HPDE6-E6E7 (cell line): ENCODE measurements around the gene HOTAIR.

Experiments used
- DNase-seq: peaks from one replicate; pipeline ENCODE4 v3.0.0; 2011; ENCODE audit warnings: missing footprints; ENCODE audit errors: extremely low spot score

HOTAIR gene

DNA sequence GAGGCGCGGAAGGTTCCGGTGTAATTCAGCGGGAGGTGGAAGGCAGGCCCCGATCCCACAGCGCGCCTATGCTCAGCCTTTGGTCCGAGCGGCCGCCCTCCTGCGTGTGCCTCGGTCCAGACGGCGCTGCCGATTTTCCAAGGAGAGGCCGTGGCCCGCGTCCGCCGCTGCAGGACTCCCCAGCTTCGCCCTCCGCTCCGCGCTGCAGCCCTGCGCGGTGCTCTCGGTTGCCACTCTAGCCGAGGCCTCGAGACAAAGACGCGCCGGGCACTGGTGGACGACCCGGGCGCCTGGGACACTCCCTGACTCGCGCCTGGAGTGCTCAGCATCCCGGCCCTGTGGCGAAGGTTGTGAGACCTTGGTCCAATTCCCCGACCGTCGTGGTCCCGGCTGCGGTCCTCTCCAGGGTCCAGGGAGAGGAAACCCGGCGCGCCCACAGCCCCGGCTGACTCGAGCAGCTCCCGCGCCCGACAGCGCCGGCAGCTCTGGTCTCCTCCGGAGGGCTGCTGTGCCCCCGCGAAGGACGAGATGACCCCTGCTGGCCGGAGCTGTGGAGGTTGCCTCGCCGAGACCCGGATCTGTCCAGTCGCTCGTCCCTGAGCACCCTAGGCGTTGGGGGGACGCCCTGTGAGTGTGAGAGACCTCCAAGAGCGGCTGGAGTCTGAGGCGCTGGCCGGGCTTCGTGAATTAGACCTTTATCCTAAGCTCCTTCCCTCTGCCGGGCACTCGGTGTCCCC lies 13.6 kb downstream of the HOTAIR start:
- DNase-seq = no peak

DNA sequence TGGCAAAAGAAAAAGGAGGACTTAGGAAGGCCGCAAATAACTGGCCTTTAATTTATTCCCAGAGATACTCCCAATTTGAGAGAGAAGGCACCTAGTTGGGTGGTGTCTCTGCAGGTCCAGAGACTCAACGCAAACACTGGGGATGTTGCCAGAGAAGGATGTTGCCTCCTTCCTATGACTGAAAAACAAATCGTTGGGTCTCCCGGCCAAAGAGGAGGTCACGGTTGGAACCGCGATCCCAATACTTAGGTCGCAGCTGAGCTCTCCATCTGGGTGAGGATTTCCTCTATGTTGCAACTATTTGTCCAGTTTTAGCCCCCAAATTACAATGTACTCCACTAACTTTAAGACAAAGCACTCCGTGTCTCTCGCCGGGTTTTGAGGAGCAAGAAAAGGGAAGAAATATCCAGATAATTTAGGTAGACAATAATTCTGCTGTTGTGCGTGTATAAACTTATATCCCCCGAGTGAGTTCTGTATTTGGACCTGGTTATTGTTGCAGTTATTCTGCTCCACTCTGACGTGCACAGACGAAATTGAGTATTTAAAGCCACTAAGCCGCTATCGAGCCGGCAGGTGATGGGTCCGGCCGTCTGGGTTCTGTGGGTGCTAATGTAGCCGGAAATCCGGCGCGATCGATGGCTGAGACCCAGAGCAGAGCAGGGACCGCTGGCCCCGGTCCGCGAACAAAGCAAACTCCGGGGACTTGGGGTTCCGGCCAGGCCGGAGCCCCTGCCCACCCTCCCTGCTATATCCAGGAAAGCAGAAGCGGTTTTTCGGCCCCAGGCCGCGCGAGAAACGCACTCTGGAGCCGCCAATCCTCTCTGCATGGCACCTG lies 14.3 kb downstream of the HOTAIR start:
- DNase-seq = no peak

DNA sequence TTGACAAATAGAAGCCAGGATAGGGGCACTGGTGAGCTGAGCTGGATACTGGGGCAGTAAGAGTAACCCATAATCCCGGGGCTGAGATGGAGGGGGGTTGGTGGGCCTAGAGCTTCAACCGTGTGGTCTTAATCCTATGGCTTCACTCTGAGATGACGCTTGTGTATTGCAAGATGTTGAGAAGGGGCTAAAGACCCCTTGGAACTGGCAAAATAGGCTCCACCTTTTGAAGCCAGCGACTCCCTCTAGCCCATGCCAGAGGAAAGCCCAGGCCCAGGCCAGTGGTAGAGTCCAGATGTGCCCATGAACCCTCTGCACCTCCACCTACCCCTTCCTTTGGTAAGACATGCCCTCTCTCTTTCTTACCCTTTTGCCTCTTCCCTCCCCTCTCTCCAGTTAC lies 15.4 kb downstream of the HOTAIR start:
- no peak for DNase-seq

DNA sequence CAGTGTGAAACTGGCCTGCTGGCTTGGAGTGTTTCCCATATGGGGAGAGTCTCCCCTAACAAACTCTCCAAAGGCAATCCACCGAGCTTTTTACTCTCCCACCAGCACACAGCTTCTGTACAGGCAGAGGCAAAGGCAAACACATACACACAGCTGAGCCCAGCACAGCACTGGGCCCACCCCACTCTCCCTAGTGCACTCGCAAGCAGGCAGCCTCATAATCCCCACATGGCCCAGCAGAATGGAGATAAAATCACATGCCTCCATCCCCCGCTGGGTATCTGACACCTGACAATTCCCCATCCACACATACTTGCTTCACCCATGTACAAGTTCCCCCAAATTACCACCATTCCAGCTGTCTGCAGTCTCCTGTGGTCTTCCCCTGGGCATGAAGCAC lies 16.6 kb downstream of the HOTAIR start:
- no peak for DNase-seq

DNA sequence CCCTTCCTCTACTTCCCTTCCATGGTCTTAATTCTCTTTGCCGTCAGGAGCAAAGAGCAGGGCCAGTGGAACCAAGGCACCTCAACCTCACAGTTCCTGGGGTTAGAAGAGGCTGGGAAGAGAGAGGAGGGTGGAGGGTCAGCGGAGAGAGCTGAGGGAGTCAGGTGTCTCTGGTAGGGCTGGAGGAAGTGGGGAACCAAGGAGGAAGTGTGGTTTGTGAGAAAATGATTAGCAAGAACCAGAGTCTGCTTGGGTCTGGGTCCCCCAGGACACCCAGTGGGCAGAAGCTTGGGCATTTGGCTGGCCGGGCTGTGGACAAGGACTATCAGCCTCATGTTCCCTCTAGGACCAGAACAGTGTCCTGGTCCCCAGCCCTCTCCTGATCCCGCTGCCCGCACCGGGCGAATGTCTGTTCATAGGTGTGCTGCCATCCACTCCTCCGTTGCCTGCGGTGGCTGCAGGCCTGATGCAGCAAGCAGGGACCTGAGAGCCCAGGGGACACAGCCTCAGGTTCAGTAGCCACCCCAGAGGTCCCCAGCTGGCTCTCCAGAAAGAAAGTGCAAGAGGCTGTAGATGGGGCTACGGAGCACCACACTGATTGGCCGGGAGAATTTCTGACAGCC lies 17.7 kb downstream of the HOTAIR start:
- DNase-seq = no peak

DNA sequence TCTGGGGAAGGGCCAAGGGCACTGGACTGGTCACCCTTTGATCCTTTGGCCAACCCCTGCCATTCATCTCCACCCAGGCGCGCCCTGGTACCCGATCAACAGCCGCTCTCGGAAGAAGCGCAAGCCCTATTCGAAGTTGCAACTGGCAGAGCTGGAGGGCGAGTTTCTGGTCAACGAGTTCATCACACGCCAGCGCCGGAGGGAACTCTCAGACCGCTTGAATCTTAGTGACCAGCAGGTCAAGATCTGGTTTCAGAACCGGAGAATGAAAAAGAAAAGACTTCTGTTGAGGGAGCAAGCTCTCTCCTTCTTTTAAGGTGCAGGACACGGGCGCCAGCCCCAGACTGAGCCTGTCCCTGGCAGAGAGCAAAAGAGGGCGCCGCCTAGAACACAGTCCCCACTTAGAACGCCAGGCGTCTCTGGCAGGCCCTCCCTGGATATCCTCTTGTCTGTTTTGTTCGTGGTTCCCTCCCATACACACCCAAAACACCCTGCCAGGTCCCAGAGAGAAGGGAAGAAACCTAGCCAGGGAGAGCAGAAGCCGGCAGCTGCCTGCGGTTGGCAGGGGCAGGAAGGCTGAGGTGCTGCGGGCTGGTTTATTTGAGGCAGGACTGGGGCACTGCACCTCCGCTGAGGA lies 18.4 kb downstream of the HOTAIR start:
- DNase-seq = no peak

DNA sequence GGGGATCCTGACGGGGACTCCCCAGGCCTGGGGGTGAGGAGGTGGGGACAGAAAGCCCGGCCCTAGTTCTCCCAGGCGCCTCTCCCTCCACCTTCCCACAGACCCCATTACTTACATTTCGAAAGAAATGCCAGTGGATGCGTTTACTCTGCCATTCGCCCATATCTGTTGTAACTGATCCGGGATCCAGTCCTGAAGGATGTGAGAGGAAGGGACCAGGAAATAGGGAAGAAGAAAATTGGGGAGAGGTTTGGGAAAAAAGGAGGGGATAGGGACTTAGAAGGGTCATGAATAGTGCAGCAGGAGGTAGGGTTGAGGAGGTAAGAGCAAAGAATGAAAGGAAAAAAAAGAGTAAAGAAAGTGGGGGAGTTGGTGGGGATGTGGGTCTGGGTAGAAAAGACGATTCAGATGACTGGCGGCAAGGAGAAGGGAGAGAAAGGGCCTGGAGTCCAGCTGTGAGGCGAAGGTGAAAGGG lies 18.9 kb downstream of the HOTAIR start:
- no peak for DNase-seq

DNA sequence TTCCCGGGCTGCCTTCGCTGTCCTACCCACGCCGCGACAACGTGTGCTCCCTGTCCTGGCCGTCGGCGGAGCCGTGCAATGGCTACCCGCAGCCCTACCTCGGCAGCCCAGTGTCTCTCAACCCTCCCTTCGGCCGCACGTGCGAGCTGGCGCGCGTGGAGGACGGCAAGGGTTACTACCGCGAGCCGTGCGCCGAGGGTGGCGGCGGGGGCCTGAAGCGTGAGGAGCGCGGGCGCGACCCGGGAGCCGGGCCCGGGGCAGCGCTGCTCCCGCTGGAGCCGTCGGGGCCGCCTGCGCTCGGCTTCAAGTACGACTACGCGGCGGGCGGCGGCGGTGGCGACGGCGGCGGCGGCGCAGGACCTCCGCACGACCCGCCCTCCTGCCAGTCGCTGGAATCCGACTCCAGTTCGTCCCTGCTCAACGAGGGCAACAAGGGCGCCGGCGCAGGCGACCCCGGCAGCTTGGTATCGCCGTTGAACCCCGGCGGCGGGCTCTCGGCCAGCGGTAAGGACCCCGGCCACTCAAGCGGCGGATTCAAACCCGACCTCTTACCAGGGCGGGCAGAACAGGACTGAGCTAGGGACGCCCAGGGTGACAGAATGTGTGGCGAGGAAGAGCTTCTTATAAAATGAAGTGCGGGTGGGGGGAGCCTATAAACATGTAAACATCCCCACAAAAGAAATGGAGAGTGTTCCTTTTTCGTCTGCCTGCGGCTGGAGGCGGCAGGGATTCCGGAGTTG lies 19.5 kb downstream of the HOTAIR start:
- no peak for DNase-seq

DNA sequence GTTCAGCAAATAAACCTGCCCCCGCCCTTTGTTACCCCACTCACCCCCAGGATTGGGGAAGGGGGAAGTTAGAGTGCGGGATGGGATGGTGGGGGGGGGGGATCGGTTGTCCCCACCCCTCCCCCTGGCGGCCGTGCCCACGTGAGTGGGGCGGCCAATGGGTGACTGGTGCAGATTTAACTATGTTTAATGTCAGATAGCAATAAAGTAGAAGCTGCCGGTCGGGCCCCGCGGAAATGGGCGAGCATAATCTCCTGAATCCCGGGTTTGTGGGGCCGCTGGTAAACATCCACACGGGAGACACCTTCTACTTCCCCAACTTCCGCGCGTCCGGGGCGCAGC lies 20.1 kb downstream of the HOTAIR start, which contains the start of gene HOXC12:
TSS of gene HOXC12 (plus strand) at position 210 of the 342 bp plus-strand sequence. CDS start at position 237, 27 bp downstream.
- no peak for DNase-seq

DNA sequence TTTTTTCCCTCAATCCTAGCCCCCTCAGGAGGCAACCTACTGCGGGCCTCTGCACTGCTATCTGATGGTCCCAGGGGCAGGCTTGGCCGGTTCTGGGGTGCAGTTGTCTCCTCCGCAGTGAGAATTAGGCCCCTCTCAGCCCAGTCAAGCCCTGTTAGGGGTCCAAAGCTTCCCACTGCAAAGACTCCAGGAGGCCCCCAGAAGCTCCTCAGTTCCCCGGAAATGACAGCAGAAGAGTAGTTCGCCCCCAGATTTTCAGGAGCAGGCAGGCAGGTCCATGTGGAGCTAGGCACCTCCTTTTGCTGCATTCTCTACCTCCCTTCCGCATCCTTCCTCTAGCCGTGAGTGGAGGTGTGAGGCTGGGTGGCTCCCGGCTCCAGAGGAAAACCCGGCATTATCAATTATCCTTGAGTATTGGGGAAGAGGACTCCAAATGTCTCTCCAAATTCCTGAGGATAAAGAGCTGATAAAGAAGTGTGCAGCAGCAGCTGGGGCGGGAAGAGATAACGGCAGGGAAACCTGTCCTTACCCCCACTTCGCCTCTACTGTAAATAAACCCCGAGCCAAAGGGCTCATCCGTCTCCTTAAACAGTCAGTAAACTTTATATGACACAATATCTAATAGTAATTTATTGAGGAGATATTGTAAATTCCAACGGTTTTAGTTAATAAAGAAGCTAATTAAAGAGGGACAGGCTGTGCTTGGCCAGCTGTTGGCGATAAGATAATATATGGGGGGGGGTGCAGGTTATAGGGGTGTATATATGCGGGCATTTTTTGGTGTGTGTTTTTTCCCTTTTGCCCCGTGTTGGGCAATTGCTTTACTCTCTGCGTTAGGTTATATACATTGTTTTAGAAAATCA lies 20.7 kb downstream of the HOTAIR start:
- no peak for DNase-seq

DNA sequence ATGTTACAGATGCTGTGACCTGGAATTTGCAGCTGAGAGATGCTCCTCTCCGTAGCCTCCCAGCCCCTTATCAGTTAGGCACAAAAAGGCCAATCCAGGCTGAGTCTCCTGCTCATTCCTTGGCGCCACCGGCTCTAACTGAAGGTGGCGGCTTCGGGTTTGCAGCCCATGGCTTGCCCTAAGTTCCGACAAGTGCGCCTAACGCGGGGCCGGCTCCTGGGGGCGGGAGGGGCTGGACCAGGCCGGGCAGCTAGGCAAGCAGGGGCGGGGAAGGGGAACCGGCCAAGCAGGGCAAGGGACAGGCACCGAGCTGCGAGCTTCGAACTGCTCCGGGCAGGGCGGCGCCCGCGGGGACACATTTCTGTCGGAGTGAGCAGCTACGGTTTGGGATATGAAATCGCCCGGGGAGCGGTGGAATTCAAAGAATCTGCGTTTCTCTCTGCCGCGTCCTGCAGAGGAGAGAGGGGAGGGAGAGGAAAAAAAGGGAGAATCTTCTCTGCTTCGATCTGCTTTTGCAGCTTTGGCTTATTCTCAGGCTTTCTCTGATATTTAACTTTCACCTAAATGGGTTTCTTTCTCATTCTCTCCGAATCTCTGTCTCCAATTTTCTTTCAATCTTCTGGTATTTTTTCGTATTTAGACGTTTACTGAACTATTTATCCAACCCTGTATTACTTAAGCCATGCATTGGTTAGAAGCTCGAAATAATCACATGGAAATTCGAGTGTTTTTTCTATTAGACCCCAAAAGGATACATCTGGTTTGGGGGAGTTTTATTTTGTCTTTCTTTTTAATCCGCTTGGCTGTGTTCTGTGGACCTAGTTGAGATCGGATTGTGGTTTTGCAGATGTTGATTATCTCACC lies 21.7 kb downstream of the HOTAIR start:
- DNase-seq = no peak

DNA sequence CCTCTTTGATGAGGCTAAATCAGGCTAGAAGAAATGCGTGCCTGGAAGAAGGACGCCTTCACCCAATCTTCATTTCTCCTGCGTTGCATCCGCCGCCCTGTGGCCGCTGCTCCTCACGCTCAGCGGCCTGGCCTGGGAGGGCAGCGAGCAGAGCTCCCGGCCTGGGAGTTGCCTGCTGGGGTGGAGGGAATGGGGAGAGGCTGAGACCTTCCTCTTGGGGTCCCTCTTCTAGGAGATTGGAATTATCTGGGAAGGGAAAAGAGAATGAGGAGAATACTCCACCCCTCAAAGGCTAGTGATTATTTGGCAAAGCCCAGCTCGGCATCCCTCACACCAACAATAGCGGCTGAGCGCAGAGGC lies 22.4 kb downstream of the HOTAIR start:
- DNase-seq = no peak

DNA sequence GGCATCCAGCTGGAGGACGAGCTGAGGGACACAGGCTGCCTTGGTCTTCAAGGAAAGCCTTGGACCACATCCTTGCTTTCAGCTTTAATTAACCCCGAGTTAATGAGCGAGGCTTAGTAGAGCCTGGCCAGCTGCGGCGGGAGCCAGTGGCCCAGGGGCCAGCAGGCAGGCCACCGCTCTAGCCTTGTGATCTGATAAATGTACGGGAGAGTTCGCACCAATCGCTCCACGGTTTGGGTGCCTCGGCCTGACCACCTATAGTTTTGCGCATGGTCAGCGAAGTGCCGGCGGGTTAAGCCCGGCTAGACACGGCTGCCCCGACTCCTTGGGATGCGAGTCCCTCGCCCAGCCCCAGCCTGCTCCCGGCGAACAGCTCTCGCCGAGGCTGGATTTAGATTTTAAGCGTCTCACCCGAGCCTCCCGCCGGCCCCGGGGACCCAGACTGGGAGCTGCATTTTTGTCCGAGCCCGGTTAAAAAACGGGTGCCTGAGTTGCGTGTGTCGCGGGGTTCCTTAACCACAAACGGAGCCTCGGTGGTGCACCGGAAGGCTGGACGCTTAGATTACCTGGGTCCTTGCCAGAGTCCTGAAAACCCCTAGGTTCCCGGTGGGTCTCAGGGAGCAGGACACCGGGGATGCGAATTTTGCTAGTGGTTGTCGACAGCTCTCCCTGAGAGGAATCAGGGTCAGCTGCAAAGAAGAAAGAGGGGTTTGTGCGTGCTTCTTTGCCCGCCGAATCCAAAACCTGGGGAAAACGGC lies 23.0 kb downstream of the HOTAIR start:
- DNase-seq = no peak

DNA sequence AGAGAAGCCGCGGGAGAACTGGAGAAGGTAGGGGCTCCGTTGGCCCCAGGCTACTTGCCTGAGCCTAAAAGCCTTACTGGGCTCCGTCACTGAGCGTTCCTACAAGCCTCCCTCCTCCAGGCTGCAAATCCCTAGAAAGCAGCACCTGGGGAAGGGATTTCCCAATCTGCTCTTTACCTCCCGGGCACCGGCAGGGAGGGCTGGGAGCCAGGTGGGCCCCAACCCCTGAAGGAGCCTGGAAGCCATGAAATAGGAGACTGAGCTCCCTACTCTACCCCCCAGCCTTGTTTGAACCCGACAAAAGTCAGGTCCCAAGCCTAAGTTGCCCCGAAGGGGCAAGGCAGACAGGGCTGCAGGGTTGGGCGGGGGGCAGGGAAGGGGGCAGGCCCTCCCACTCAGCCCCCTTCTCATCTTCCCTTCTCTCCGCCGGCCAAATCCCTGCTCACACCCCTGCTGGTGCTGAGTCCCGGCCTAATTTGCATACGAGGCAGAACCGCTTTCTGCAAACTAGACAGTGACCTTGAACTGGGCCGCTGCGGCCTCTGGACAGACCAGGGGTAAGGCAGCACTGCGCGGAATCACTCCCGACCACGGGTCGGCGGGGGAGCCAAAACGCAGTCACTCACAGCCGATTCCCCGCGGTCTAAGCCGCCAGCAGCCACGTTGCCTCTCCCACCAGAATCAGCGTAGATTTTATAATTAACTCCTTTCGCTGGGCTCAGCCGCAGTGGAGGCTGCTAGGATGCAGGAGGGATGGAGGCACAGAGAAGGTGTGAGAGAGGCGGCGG lies 23.8 kb downstream of the HOTAIR start:
- no peak for DNase-seq

DNA sequence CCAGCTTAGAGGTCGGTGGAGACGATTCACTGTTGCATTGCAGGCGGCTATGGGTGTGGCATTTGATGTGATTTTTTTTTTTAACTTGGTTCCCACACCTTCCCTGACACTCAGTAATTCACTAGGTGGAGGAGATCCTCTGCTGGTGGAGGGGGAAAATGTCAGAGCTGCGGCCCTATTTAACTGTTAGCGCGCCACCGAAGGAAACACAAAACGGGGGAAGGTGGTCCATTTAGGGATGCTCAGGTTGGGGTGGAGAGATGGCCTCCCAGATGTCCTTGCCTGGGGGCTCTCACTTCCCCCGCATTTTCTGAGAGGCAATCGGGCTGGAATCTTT lies 24.3 kb downstream of the HOTAIR start:
- no peak for DNase-seq

DNA sequence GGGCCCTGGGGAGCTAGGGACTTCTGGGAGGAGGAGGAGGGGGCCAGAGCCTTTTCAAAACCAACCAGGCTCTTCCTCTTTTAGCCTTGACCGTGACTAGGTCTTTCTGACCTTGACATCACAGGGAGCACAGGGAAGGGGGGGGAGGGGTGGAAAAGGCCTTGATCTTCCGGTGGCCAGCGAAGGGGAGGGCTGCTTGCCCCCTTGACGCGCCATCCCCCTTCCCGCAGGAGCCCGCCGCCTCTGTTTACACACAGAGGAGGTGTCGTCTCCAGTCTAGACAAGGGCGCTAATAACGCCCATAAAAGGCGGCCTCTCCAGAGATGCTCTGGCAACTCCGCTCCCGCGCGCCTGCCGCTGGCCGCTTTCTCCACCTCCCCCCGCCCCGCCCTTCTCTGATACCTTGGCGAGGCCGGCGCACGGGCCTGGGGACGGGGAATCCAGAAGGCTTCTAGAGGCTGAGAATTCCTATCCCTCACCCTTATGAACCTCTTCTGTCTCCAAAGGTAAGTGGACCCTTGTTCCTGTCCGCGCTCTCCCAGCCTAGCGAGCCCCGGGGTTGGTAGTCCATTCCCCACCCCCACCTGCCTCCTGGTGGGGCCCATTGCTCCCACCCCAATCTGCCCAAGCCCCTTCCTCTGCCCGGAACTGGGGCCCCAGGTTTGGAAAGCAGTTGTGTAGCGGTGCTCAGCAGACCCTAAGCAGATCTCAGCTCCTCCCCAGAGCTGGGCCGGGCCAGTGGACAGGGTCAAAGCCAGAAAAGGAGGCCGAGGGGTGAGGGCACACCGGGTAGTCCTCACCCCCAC lies 24.9 kb downstream of the HOTAIR start:
- DNase-seq = no peak
